HepG2 (cell line): ENCODE results near the gene MTA1. TPM values are rescaled to one million over a fixed set of nuclear protein-coding genes. Genes with fewer than 3 reads are reported as not detected.

ENCODE experiments used
- ARID2 ChIP-seq: sonication (generic); formaldehyde crosslinking; IDR thresholded peaks from 2 replicates; pipeline ENCODE4 v1.8.1; 2022; ENCODE audit warnings: mild to moderate bottlenecking, missing genetic modification reagents, borderline replicate concordance
- FOXK1 ChIP-seq: sonication (generic); formaldehyde crosslinking; IDR thresholded peaks from 2 replicates; pipeline ENCODE4 v1.4.0; 2020; ENCODE audit warnings: low read depth, missing genetic modification reagents, borderline replicate concordance
- IKZF1 ChIP-seq: fragments of 450-650 bp; IDR thresholded peaks from 2 replicates; pipeline ENCODE4 v1.7.1; 2016
- TRAFD1 ChIP-seq: sonication (generic); formaldehyde crosslinking; IDR thresholded peaks from 2 replicates; pipeline ENCODE4 v1.5.1; 2020; ENCODE audit warnings: missing genetic modification reagents, mild to moderate bottlenecking, borderline replicate concordance
- ZC3H13 ChIP-seq: sonication (generic); formaldehyde crosslinking; IDR thresholded peaks from 2 replicates; pipeline ENCODE4 v1.8.1; 2023; ENCODE audit warnings: mild to moderate bottlenecking, missing genetic modification reagents, moderate library complexity
- ZMAT3 ChIP-seq: sonication (generic); formaldehyde crosslinking; conservative IDR thresholded peaks from 2 replicates; pipeline ENCODE4 v1.7.0; 2021; ENCODE audit warnings: missing genetic modification reagents
- ZNF263 ChIP-seq: sonication (generic); formaldehyde crosslinking; IDR thresholded peaks from 2 replicates; pipeline ENCODE4 v1.4.0; 2020; ENCODE audit warnings: missing genetic modification reagents
- polyA plus RNA-seq, 8 experiments: library from polyadenylated mRNA; depleted of rRNA in 3 of 8; stranded (reverse) in 7 of 8; unstranded in 1 of 8; fragments of >200 nt; fragmentation: Illumina TruSeq in 4 of 8; extraction: Trizol in 4 of 8; gene quantifications; 2 replicates each; pipeline versions ENCODE4 v1.2.1 to v1.2.3, GENCODE V29; 2011 to 2016; ENCODE audit warnings: low read depth in 4 of 8, missing spikeins in 1 of 8, mixed read lengths in 1 of 8; ENCODE audit not compliant: insufficient read depth in 1 of 8
- total RNA-seq, 5 experiments: library from RNA; depleted of rRNA; stranded (reverse); fragments of >200 nt; fragmentation: Illumina TruSeq; extraction: Trizol; gene quantifications; 2 replicates each; pipeline ENCODE4 v1.2.3, GENCODE V29; 2016; ENCODE audit warnings: low read depth in 1 of 5
- TF ChIP-seq, protein P1 (sequence below): sonication (generic); formaldehyde crosslinking; IDR thresholded peaks from 2 replicates; pipeline ENCODE4 v1.5.0; 2020; ENCODE audit warnings: mild to moderate bottlenecking, missing genetic modification reagents, borderline replicate concordance
- TF ChIP-seq, protein P2 (sequence below): sonication (generic); formaldehyde crosslinking; conservative IDR thresholded peaks from 2 replicates; pipeline ENCODE4 v1.8.0; 2022; ENCODE audit warnings: missing genetic modification reagents
- TF ChIP-seq, protein P3 (sequence below): sonication (generic); formaldehyde crosslinking; IDR thresholded peaks from 2 replicates; pipeline ENCODE4 v1.5.1; 2020; ENCODE audit warnings: mild to moderate bottlenecking, moderate library complexity, missing genetic modification reagents
- TF ChIP-seq, protein P4 (sequence below): sonication (generic); formaldehyde crosslinking; IDR thresholded peaks from 2 replicates; pipeline ENCODE4 v1.8.0; 2022; ENCODE audit warnings: mild to moderate bottlenecking, missing genetic modification reagents, borderline replicate concordance

MTA1 gene
- total and polyA plus RNA-seq, 2 of the 13 experiments (the other 11 are each of a cell fraction or from before 2014, with no cell fraction given) = 35.2 to 85.8 TPM

DNA sequence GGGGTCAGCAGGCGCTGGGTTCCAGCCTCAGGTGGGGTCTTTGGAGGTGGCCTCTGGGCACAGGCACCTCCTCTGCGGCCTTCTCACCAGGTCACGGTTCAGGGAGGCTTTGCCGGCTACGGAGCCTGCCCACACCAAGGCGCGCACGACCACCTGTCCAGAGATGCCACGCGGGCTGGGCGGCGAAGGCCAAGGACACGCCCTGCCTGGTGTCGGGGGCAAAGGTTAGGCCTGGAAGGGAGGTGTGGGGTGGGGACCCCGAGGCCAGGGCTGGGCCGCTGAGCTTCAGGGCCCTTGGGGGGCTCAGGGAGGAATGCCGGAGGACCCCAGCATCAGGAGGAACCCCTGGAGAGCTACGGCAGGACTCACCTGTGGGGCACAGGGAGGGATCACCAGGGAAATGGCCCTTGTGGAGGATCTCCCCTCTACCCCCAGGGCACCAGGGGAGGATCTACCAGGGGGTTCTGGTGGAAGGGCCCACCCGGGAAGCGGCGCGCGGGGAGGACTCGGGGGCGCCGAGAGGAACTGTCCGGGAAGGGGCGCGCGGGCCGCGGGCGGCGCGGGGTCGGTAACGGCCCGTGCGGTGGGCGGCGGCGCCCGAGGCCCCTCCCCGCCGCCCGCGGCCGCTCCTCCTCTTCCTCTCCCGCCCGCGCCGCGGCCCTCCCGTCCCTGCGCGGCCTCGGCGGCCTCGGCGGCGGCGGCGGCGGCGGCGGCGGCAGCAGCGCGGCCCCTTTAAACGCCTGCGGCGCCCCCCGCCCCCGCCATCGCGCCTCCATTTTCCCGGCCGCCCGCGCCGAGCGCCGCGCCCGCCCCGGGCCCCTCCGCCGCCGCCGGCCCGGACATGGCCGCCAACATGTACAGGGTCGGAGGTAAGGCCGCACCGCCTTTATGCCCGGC, at the start of gene MTA1 (continued):
- peak; percentile 61 for TF ChIP-seq ZMAT3 (CRISPR knock-in tag)
- TF ChIP-seq FOXK1 = no peak
- TF ChIP-seq, protein P1, sequence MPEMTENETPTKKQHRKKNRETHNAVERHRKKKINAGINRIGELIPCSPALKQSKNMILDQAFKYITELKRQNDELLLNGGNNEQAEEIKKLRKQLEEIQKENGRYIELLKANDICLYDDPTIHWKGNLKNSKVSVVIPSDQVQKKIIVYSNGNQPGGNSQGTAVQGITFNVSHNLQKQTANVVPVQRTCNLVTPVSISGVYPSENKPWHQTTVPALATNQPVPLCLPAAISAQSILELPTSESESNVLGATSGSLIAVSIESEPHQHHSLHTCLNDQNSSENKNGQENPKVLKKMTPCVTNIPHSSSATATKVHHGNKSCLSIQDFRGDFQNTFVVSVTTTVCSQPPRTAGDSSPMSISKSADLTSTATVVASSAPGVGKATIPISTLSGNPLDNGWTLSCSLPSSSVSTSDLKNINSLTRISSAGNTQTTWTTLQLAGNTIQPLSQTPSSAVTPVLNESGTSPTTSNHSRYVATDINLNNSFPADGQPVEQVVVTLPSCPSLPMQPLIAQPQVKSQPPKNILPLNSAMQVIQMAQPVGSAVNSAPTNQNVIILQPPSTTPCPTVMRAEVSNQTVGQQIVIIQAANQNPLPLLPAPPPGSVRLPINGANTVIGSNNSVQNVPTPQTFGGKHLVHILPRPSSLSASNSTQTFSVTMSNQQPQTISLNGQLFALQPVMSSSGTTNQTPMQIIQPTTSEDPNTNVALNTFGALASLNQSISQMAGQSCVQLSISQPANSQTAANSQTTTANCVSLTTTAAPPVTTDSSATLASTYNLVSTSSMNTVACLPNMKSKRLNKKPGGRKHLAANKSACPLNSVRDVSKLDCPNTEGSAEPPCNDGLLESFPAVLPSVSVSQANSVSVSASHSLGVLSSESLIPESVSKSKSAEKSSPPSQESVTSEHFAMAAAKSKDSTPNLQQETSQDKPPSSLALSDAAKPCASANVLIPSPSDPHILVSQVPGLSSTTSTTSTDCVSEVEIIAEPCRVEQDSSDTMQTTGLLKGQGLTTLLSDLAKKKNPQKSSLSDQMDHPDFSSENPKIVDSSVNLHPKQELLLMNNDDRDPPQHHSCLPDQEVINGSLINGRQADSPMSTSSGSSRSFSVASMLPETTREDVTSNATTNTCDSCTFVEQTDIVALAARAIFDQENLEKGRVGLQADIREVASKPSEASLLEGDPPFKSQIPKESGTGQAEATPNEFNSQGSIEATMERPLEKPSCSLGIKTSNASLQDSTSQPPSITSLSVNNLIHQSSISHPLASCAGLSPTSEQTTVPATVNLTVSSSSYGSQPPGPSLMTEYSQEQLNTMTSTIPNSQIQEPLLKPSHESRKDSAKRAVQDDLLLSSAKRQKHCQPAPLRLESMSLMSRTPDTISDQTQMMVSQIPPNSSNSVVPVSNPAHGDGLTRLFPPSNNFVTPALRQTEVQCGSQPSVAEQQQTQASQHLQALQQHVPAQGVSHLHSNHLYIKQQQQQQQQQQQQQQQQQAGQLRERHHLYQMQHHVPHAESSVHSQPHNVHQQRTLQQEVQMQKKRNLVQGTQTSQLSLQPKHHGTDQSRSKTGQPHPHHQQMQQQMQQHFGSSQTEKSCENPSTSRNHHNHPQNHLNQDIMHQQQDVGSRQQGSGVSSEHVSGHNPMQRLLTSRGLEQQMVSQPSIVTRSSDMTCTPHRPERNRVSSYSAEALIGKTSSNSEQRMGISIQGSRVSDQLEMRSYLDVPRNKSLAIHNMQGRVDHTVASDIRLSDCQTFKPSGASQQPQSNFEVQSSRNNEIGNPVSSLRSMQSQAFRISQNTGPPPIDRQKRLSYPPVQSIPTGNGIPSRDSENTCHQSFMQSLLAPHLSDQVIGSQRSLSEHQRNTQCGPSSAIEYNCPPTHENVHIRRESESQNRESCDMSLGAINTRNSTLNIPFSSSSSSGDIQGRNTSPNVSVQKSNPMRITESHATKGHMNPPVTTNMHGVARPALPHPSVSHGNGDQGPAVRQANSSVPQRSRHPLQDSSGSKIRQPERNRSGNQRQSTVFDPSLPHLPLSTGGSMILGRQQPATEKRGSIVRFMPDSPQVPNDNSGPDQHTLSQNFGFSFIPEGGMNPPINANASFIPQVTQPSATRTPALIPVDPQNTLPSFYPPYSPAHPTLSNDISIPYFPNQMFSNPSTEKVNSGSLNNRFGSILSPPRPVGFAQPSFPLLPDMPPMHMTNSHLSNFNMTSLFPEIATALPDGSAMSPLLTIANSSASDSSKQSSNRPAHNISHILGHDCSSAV (CRISPR knock-in tag) = no peak
- TF ChIP-seq, protein P2, sequence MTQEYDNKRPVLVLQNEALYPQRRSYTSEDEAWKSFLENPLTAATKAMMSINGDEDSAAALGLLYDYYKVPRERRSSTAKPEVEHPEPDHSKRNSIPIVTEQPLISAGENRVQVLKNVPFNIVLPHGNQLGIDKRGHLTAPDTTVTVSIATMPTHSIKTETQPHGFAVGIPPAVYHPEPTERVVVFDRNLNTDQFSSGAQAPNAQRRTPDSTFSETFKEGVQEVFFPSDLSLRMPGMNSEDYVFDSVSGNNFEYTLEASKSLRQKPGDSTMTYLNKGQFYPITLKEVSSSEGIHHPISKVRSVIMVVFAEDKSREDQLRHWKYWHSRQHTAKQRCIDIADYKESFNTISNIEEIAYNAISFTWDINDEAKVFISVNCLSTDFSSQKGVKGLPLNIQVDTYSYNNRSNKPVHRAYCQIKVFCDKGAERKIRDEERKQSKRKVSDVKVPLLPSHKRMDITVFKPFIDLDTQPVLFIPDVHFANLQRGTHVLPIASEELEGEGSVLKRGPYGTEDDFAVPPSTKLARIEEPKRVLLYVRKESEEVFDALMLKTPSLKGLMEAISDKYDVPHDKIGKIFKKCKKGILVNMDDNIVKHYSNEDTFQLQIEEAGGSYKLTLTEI (CRISPR knock-in tag) = no peak
- 0 out of 2 replicates have a peak, but pooled peaks have one; percentile 54 for TF ChIP-seq ZC3H13 (CRISPR knock-in tag)
- TF ChIP-seq ARID2 = peak; percentile 97
- TF ChIP-seq, protein P3, sequence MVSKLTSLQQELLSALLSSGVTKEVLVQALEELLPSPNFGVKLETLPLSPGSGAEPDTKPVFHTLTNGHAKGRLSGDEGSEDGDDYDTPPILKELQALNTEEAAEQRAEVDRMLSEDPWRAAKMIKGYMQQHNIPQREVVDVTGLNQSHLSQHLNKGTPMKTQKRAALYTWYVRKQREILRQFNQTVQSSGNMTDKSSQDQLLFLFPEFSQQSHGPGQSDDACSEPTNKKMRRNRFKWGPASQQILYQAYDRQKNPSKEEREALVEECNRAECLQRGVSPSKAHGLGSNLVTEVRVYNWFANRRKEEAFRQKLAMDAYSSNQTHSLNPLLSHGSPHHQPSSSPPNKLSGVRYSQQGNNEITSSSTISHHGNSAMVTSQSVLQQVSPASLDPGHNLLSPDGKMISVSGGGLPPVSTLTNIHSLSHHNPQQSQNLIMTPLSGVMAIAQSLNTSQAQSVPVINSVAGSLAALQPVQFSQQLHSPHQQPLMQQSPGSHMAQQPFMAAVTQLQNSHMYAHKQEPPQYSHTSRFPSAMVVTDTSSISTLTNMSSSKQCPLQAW = no peak; the same call in 1 of the 2 replicates
- TF ChIP-seq IKZF1 = no peak
- TF ChIP-seq, protein P4, sequence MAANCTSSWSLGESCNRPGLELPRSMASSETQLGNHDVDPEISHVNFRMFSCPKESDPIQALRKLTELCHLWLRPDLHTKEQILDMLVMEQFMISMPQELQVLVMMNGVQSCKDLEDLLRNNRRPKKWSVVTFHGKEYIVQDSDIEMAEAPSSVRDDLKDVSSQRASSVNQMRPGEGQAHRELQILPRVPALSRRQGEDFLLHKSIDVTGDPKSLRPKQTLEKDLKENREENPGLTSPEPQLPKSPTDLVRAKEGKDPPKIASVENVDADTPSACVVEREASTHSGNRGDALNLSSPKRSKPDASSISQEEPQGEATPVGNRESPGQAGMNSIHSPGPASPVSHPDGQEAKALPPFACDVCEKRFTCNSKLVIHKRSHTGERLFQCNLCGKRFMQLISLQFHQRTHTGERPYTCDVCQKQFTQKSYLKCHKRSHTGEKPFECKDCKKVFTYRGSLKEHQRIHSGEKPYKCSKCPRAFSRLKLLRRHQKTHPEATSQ = peak; percentile 85
- TF ChIP-seq ZNF263 (CRISPR knock-in tag) = peak; percentile 75; the same call in 1 of the 2 replicates
- 0 out of 2 replicates have a peak, but pooled peaks have one; percentile 58 for TF ChIP-seq TRAFD1 (CRISPR knock-in tag)
